ENCODE results near the gene MUC21.
"Not testable (repeated sequence)": the region's sequence is repeated elsewhere in the genome, so short reads cannot be mapped to it uniquely, and the experiment has no call there.

DNA sequence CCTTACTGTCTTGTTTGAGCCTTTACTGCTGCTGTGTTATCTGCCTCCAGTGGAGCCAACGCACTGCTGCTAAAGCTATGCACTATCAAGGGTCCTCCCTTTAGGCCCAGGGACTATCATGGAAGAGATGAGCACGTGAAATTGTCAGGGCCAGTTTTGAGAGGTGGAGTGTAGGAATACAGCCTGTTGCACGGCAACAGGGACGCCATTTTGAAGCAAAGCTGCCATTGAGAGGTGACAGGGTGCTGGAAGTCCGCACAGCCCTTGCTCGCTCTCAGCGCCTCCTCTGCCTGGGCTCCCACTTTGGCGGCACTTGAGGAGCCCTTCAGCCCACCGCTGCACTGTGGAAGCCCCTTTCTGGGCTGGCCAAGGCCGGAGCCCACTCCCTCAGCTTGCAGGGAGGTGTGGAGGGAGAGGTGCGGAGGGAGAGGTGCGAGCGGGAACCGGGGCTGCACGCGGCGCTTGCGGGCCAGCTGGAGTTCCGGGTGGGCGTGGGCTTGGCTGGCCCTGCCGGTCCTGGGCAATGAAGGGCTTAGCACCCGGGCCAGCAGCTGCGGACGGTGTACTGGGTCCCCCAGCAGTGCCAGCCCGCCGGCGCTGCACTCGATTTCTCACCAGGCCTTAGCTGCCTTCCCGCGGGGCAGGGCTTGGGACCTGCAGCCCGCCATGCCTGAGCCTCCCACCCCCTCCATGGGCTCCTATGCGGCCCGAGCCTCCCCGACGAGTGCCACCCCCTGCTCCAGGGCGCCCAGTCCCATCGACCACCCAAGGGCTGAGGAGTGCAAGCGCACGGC lies 16.7 kb downstream of the MUC21 start:
- not testable (repeated sequence) for TF ChIP-seq CTCF (IDR thresholded peaks at IDR 0.05; ENCODE audit: insufficient read depth, low read length, poor library complexity, severe bottlenecking); EZH2phosphoT487 (conservative IDR thresholded peaks at IDR 0.05; ENCODE audit: low read length)
